ENCODE measurements around the gene NCBP2. TPM values are rescaled to one million over a fixed set of nuclear protein-coding genes. Genes with fewer than 3 reads are reported as not detected.

The NCBP2 gene
- total RNA-seq, 1 experiment from 2014 or later = 120 TPM

DNA sequence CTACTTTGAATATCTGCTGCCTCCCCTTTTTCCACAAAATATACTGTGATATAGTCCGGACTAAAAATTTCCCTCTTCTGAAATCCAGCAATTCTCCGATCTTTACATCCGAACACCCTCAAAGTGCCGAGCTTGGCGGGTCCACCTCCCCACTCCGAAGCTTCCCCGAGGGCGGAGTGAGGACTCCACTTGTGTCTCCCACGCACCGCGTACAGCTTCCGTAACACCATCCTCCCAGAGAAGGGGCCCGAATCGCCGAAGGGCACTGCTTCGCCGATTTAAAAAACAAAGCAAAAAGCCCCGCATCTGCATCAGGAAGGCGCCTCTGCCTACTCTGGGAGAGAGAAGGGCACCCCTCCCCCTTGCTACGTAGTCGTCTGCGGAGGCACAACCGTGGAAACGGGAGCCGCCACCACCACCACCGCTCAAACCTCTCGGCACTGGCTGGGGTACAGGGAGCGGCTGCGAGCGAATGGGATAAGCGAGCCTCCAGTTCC is 551 bp downstream of the NCBP2 start:
- Histone ChIP-seq H4K5ac (ENCODE audit: insufficient read length, low read depth, low read length) (no peak overlapping the region), H3K79me2 (ENCODE audit: insufficient read depth, low read length) (peaks cover 18% of the 10 kb centered on the region; the same call in 1 of the 2 replicates), H3K4me1 (ENCODE audit: insufficient read depth, low read length) (peaks cover 3% of the 10 kb centered on the region; the same call in 1 of the 2 replicates), H2BK5ac (ENCODE audit: insufficient read length, low read length) (no peak overlapping the region), H2BK15ac (ENCODE audit: low read depth, low read length) (no peak overlapping the region), H3K9ac (ENCODE audit: extremely low read depth, insufficient read length, low read length) (peak overlapping the region; percentile 87), H3K23me2 (ENCODE audit: insufficient read length, low read depth, low read length, poor library complexity, severe bottlenecking) (peaks cover 8% of the 10 kb centered on the region), H4K20me1 (ENCODE audit: control insufficient read depth, insufficient read depth, insufficient read length) (no peaks in the 10 kb centered on the region), H2BK120ac (ENCODE audit: low read depth, low read length, poor library complexity, severe bottlenecking) (no peak overlapping the region), H3K4me2 (ENCODE audit: insufficient read depth, insufficient read length, low read length) (peak overlapping the region; percentile 93), H3K79me1 (ENCODE audit: insufficient read depth, low read depth, low read length, poor library complexity, severe bottlenecking) (peaks cover 5% of the 10 kb centered on the region), H3K23ac (ENCODE audit: insufficient read length, low read depth, low read length) (no peak overlapping the region), H4K91ac (ENCODE audit: insufficient read length, low read depth, low read length) (no peak overlapping the region), H3K27ac (ENCODE audit: insufficient read length, low read depth, low read length) (peak overlapping the region; percentile 37), H3K14ac (ENCODE audit: insufficient read depth, low read length) (peak overlapping the region; percentile 57), H3T11ph (ENCODE audit: low read length) (no peak overlapping the region), H2AK5ac (ENCODE audit: insufficient read length, low read length) (no peak overlapping the region), H2AFZ (ENCODE audit: low read length) (no peak overlapping the region), H3K56ac (ENCODE audit: insufficient read length, low read depth, low read length) (no peak overlapping the region), H3K27me3 (ENCODE audit: insufficient read depth, low read length) (no peaks in the 10 kb centered on the region), H3K9me3 (ENCODE audit: control insufficient read depth, low read depth, low read length) (no peaks in the 10 kb centered on the region), H2BK12ac (ENCODE audit: insufficient read length, low read depth, low read length) (no peak overlapping the region), H3K18ac (ENCODE audit: insufficient read length, low read depth, low read length) (peak overlapping the region; percentile 73), H4K8ac (replicated peaks; ENCODE audit: insufficient read length, low read depth, low read length) (no peak overlapping the region), H2BK20ac (ENCODE audit: low read depth, low read length, poor library complexity, severe bottlenecking) (no peak overlapping the region), H3K4ac (ENCODE audit: low read depth, low read length) (no peak overlapping the region)
- peak overlapping the region; percentile 97 to 99 (median 99) for H3K27ac Mint-ChIP-seq
- peaks cover 21 to 34% of the 10 kb centered on the region in 2 experiments for H3K4me1 Mint-ChIP-seq
- TF ChIP-seq, protein P1, sequence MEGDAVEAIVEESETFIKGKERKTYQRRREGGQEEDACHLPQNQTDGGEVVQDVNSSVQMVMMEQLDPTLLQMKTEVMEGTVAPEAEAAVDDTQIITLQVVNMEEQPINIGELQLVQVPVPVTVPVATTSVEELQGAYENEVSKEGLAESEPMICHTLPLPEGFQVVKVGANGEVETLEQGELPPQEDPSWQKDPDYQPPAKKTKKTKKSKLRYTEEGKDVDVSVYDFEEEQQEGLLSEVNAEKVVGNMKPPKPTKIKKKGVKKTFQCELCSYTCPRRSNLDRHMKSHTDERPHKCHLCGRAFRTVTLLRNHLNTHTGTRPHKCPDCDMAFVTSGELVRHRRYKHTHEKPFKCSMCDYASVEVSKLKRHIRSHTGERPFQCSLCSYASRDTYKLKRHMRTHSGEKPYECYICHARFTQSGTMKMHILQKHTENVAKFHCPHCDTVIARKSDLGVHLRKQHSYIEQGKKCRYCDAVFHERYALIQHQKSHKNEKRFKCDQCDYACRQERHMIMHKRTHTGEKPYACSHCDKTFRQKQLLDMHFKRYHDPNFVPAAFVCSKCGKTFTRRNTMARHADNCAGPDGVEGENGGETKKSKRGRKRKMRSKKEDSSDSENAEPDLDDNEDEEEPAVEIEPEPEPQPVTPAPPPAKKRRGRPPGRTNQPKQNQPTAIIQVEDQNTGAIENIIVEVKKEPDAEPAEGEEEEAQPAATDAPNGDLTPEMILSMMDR (conservative IDR thresholded peaks at IDR 0.05) = no peak
- H3K4me3 Mint-ChIP-seq = peak overlapping the region; percentile 97
- peaks cover 2% of the 10 kb centered on the region; the same call in 1 of the 2 replicates for H3K27me3 Mint-ChIP-seq (ENCODE audit: low read depth)
- peaks cover 28 to 46% (median 32%) of the 10 kb centered on the region in 3 experiments; a peak in 6 of 7 replicates for H3K36me3 Mint-ChIP-seq (ENCODE audit: insufficient read depth in 1 of 3, low read depth in 3 of 3)
- WGBS (ENCODE audit: extremely low coverage, insufficient read length, low lambda C conversion rate) = no CpG with 5 or more reads among the region's 31 CpGs
- H3K9me3 Mint-ChIP-seq = no peaks in the 10 kb centered on the region; a peak in 1 of 5 replicates
- DNase-seq = no peak
